Ovary (tissue), 3 donors: ENCODE measurements around the gene KIF1C.

Source experiments
- EP300 ChIP-seq: sonication (generic); formaldehyde crosslinking; IDR thresholded peaks from one replicate; pipeline ENCODE4 v1.6.1; 2017; ENCODE audit warnings: antibody characterized with exemption
- POLR2A ChIP-seq: fragments of 450-650 bp; IDR thresholded peaks from one replicate; pipeline ENCODE4 v1.6.1; 2017; ENCODE audit warnings: antibody characterized with exemption, mild to moderate bottlenecking, moderate library complexity
- TF ChIP-seq, protein P1 (sequence below), 3 donors: fragments of 450-650 bp in 2 of 3; fragments of 200-600 bp in 1 of 3; IDR thresholded peaks; one replicate each; pipeline versions ENCODE4 v1.5.1 to v1.8.0; 2016 to 2022; ENCODE audit warnings: antibody characterized with exemption in 3 of 3, mild to moderate bottlenecking in 1 of 3
- donor health status: DM: no; HTN: no; CAD: no.

DNA sequence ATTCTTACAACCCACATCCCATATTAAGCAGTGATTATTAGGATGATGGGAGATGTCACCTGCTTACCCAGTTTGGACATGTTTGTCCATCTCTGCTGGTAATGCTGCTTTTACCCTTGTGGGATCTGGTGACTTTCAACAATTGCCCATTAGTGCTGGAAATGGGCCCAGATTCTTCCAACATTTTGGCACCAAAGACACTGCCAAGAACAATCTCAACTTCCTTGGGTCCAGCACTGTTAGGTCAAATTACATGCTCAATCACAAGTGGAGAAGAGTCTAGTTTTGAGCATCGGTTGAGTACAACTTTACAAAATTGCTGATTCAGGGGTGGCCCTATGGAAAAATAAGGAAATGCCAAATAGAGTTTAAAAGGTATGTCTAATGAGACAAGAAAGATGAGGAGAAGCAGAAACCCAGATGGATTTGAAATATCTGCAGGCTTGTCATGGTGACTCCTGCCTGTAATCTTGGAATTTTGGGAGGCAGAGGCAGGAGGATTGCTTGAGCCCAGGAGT, 67.5 kb downstream of the KIF1C start:
- TF ChIP-seq, protein P1, sequence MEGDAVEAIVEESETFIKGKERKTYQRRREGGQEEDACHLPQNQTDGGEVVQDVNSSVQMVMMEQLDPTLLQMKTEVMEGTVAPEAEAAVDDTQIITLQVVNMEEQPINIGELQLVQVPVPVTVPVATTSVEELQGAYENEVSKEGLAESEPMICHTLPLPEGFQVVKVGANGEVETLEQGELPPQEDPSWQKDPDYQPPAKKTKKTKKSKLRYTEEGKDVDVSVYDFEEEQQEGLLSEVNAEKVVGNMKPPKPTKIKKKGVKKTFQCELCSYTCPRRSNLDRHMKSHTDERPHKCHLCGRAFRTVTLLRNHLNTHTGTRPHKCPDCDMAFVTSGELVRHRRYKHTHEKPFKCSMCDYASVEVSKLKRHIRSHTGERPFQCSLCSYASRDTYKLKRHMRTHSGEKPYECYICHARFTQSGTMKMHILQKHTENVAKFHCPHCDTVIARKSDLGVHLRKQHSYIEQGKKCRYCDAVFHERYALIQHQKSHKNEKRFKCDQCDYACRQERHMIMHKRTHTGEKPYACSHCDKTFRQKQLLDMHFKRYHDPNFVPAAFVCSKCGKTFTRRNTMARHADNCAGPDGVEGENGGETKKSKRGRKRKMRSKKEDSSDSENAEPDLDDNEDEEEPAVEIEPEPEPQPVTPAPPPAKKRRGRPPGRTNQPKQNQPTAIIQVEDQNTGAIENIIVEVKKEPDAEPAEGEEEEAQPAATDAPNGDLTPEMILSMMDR (IDR thresholded peaks at IDR 0.05) = no peak
- TF ChIP-seq EP300 = no peak
- no peak for TF ChIP-seq POLR2A
